Naive thymus-derived CD4-positive, alpha-beta T cell (primary cell): ENCODE measurements around the gene NRG3. TPM values are rescaled to one million over a fixed set of nuclear protein-coding genes. Genes with fewer than 3 reads are reported as not detected.

Experiments used
- ATAC-seq: fragments of 150-1000 bp; cut with Tn5 transposase; 2 replicates; pipeline ENCODE4 v1.10.0; 2021; ENCODE audit warnings: mild to moderate bottlenecking, moderate library complexity
- CTCF ChIA-PET: fragments of 350-600 bp; sonication (Branson Sonifier 250); formaldehyde crosslinking; loops from one replicate; lab custom pipeline; 2021; ENCODE audit warnings: antibody characterized with exemption; lab: Charles Lee
- POLR2A ChIA-PET: fragments of 350-600 bp; sonication (Branson Sonifier 250); formaldehyde crosslinking; loops from one replicate; lab custom pipeline; 2021; ENCODE audit warnings: antibody characterized with exemption, inconsistent platforms; lab: Charles Lee
- DNase-seq, 9 donors: peaks; one replicate each; pipeline versions ENCODE4 v3.0.0 to v3.0.0-alpha.2; 2020 to 2022; ENCODE audit warnings: mixed read lengths in 1 of 9
- H3K27ac ChIP-seq: one replicate; pipeline ENCODE4 v1.7.0; 2013; ENCODE audit warnings: mild to moderate bottlenecking, low read depth, low read length, moderate library complexity
- H3K27me3 ChIP-seq, 2 donors: one replicate each; pipeline ENCODE4 v1.7.0; 2013; ENCODE audit warnings: low read length in 2 of 2, mild to moderate bottlenecking in 2 of 2, moderate library complexity in 2 of 2; ENCODE audit not compliant: control insufficient read depth in 2 of 2, insufficient read depth in 2 of 2
- H3K36me3 ChIP-seq, 3 experiments: 1 replicate in 2 of 3; 2 replicates in 1 of 3; pipeline ENCODE4 v1.7.0; 2013; ENCODE audit warnings: low read length in 3 of 3, mild to moderate bottlenecking in 3 of 3, moderate library complexity in 1 of 3; ENCODE audit not compliant: insufficient read depth in 3 of 3, control insufficient read depth in 2 of 3
- H3K4me1 ChIP-seq, 2 donors: one replicate each; pipeline ENCODE4 v1.7.0; 2013; ENCODE audit warnings: low read length in 2 of 2, mild to moderate bottlenecking in 2 of 2, moderate library complexity in 1 of 2; ENCODE audit not compliant: control insufficient read depth in 2 of 2, insufficient read depth in 2 of 2
- H3K4me3 ChIP-seq: 2 replicates; pipeline ENCODE4 v1.7.0; 2013; ENCODE audit warnings: mild to moderate bottlenecking, low read length
- H3K9me3 ChIP-seq, 3 experiments: 1 replicate in 2 of 3; 2 replicates in 1 of 3; pipeline ENCODE4 v1.7.0; 2013; ENCODE audit warnings: low read length in 3 of 3; ENCODE audit not compliant: control insufficient read depth in 2 of 3
- H3K27ac Mint-ChIP-seq, 9 donors: one replicate each; pipeline ENCODE4 v1.8.0; 2020 to 2022; ENCODE audit warnings: mixed read lengths in 9 of 9, mild to moderate bottlenecking in 8 of 9, moderate library complexity in 5 of 9, inconsistent platforms in 2 of 9
- H3K27me3 Mint-ChIP-seq, 5 donors: one replicate each; pipeline ENCODE4 v1.8.0; 2021 to 2022; ENCODE audit warnings: mixed read lengths in 5 of 5, mild to moderate bottlenecking in 1 of 5
- H3K36me3 Mint-ChIP-seq, 5 donors: one replicate each; pipeline ENCODE4 v1.8.0; 2020 to 2022; ENCODE audit warnings: mixed read lengths in 5 of 5, mild to moderate bottlenecking in 3 of 5, inconsistent platforms in 1 of 5
- H3K4me1 Mint-ChIP-seq, 7 donors: one replicate each; pipeline ENCODE4 v1.8.0; 2020 to 2022; ENCODE audit warnings: mixed read lengths in 7 of 7, mild to moderate bottlenecking in 3 of 7, inconsistent platforms in 1 of 7
- H3K4me3 Mint-ChIP-seq, 10 donors: one replicate each; pipeline ENCODE4 v1.8.0; 2020 to 2022; ENCODE audit warnings: mild to moderate bottlenecking in 10 of 10, mixed read lengths in 10 of 10, moderate library complexity in 6 of 10, inconsistent platforms in 2 of 10
- H3K9me3 Mint-ChIP-seq, 11 donors: one replicate each; pipeline ENCODE4 v1.8.0; 2020 to 2022; ENCODE audit warnings: mixed read lengths in 11 of 11, mild to moderate bottlenecking in 4 of 11, inconsistent platforms in 1 of 11, moderate library complexity in 1 of 11
- intact Hi-C, 2 donors: fragments of 100-400 bp; cut with micrococcal nuclease; formaldehyde crosslinking; loops; one replicate each; pipeline ENCODE4 v1.15.1; 2023
- polyA plus RNA-seq, 2 donors: library from polyadenylated mRNA; unstranded; fragments of 300-500 nt; fragmentation: Illumina TruSeq; gene quantifications; one replicate each; pipeline ENCODE4 v1.2.3, GENCODE V29; 2021
- total RNA-seq, 6 experiments: library from RNA in 5 of 6; stranded (reverse) in 5 of 6; gene quantifications; 1 replicate in 5 of 6; 2 replicates in 1 of 6; pipeline ENCODE4 v1.2.3 and lab custom pipeline; 2021 to 2026

The NRG3 gene
- total RNA-seq (not detected), polyA plus RNA-seq (not detected), total RNA-seq (lab: John Stamatoyannopoulos, UW) (not detected)

- H3K27me3 ChIP-seq, result peaks cover 0 to 7% of the 10 kb centered on the region in 2 donors
- peaks cover 8 to 25% (median 17%) of the 10 kb centered on the region in 7 donors for H3K4me1 Mint-ChIP-seq
- H3K27ac ChIP-seq, result no peak within 1 kb of the TSS
- DNase-seq, result no peak
- no peaks in the 10 kb centered on the region for H3K4me1 ChIP-seq
- no peak within 1 kb of the TSS for H3K4me3 ChIP-seq
- ChIA-PET CTCF (no interaction called here), POLR2A (no interaction called here)
- no peaks in the 10 kb centered on the region for H3K9me3 ChIP-seq
- no peaks in the 10 kb centered on the region for H3K36me3 ChIP-seq
- peak within 1 kb of the TSS; percentile 63 to 96 (median 78) for H3K4me3 Mint-ChIP-seq
- intact Hi-C loops, result no loop called here
- peaks cover 0 to 8% (median 0%) of the 10 kb centered on the region in 11 donors for H3K9me3 Mint-ChIP-seq
- peak within 1 kb of the TSS in 2 of 9 donors; percentile 18 to 42 for H3K27ac Mint-ChIP-seq
- peaks cover 50 to 73% (median 60%) of the 10 kb centered on the region in 5 donors for H3K27me3 Mint-ChIP-seq
- peaks cover 0 to 4% (median 0%) of the 10 kb centered on the region in 5 donors for H3K36me3 Mint-ChIP-seq
- no peak for ATAC-seq
Measured at GRCh38 chr10:81874875-81875466, at the start of gene NRG3. TSS of gene NRG3 (plus strand) at chr10:81875194.

GRCh38 chr10:81828251-81828650 is 46.7 kb upstream of the NRG3 start:
- ChIA-PET POLR2A (no interaction called here), CTCF (no interaction called here)
- intact Hi-C loops, result no loop called here
- Histone ChIP-seq H3K27me3 (no peaks in the 10 kb centered on the region), H3K36me3 (no peaks in the 10 kb centered on the region), H3K27ac (no peak overlapping the region), H3K9me3 (no peaks in the 10 kb centered on the region), H3K4me3 (no peak overlapping the region), H3K4me1 (no peaks in the 10 kb centered on the region)
- no peak for ATAC-seq
- H3K36me3 Mint-ChIP-seq, result no peaks in the 10 kb centered on the region
- no peak overlapping the region for H3K4me3 Mint-ChIP-seq
- H3K27me3 Mint-ChIP-seq, result no peaks in the 10 kb centered on the region
- peaks cover 0 to 4% (median 0%) of the 10 kb centered on the region in 7 donors for H3K4me1 Mint-ChIP-seq
- peaks cover 0 to 4% (median 0%) of the 10 kb centered on the region in 11 donors for H3K9me3 Mint-ChIP-seq
- H3K27ac Mint-ChIP-seq, result no peak overlapping the region
- DNase-seq, result no peak

GRCh38 chr10:81831060-81831459 is 43.9 kb upstream of the NRG3 start:
- H3K27ac Mint-ChIP-seq, result no peak overlapping the region
- H3K9me3 Mint-ChIP-seq, result peaks cover 0 to 4% (median 0%) of the 10 kb centered on the region in 11 donors
- H3K4me3 ChIP-seq, result no peak overlapping the region
- peaks cover 0 to 4% (median 0%) of the 10 kb centered on the region in 7 donors for H3K4me1 Mint-ChIP-seq
- no peaks in the 10 kb centered on the region for H3K27me3 ChIP-seq
- no peaks in the 10 kb centered on the region for H3K36me3 Mint-ChIP-seq
- no peak overlapping the region for H3K27ac ChIP-seq
- no peaks in the 10 kb centered on the region for H3K9me3 ChIP-seq
- intact Hi-C loops, result no loop called here
- POLR2A ChIA-PET, result no interaction called here
- CTCF ChIA-PET, result no interaction called here
- no peak for ATAC-seq
- no peak overlapping the region for H3K4me3 Mint-ChIP-seq
- H3K27me3 Mint-ChIP-seq, result peaks cover 0 to 4% (median 0%) of the 10 kb centered on the region in 5 donors
- H3K4me1 ChIP-seq, result no peaks in the 10 kb centered on the region
- no peaks in the 10 kb centered on the region for H3K36me3 ChIP-seq
- no peak for DNase-seq

GRCh38 chr10:81838950-81839349 is 36.0 kb upstream of the NRG3 start:
- ChIA-PET POLR2A (no interaction called here), CTCF (no interaction called here)
- Histone ChIP-seq H3K4me3 (no peak overlapping the region), H3K36me3 (no peaks in the 10 kb centered on the region), H3K27me3 (no peaks in the 10 kb centered on the region), H3K27ac (no peak overlapping the region), H3K4me1 (no peaks in the 10 kb centered on the region), H3K9me3 (no peaks in the 10 kb centered on the region)
- Mint-ChIP-seq H3K4me1 (no peaks in the 10 kb centered on the region), H3K36me3 (no peaks in the 10 kb centered on the region), H3K4me3 (no peak overlapping the region), H3K27ac (no peak overlapping the region), H3K27me3 (peaks cover 0 to 27% (median 5%) of the 10 kb centered on the region in 5 donors), H3K9me3 (no peaks in the 10 kb centered on the region)
- ATAC-seq, result no peak
- peak in 1 of 9 donors; percentile 2 for DNase-seq
- intact Hi-C loops, result loop anchor here in 1 of 2 donors (2.0 to 5.0 kb wide), 2 partner anchors 1176 to 1457 kb away; no protein-coding TSS in a partner anchor

GRCh38 chr10:81843042-81843441 is 32.0 kb upstream of the NRG3 start:
- CTCF ChIA-PET, result no interaction called here

GRCh38 chr10:81847675-81848074 is 27.3 kb upstream of the NRG3 start:
- no peaks in the 10 kb centered on the region for H3K4me1 ChIP-seq
- peaks cover 0 to 5% (median 4%) of the 10 kb centered on the region in 5 donors for H3K27me3 Mint-ChIP-seq
- no peaks in the 10 kb centered on the region for H3K9me3 Mint-ChIP-seq
- no peak overlapping the region for H3K27ac Mint-ChIP-seq
- no peaks in the 10 kb centered on the region for H3K36me3 Mint-ChIP-seq
- ATAC-seq (no peak), DNase-seq (no peak)
- H3K27me3 ChIP-seq, result no peaks in the 10 kb centered on the region
- no peak overlapping the region for H3K27ac ChIP-seq
- no peak overlapping the region for H3K4me3 Mint-ChIP-seq
- CTCF ChIA-PET, result no interaction called here
- no peaks in the 10 kb centered on the region for H3K9me3 ChIP-seq
- intact Hi-C loops, result no loop called here
- no peaks in the 10 kb centered on the region for H3K4me1 Mint-ChIP-seq
- POLR2A ChIA-PET, result no interaction called here
- no peaks in the 10 kb centered on the region for H3K36me3 ChIP-seq
- no peak overlapping the region for H3K4me3 ChIP-seq

More at GRCh38 chr10:81843042-81843441, 32.0 kb upstream of the NRG3 start:
- Mint-ChIP-seq H3K36me3 (no peaks in the 10 kb centered on the region), H3K27me3 (peaks cover 0 to 26% (median 9%) of the 10 kb centered on the region in 5 donors), H3K9me3 (no peaks in the 10 kb centered on the region), H3K27ac (no peak overlapping the region), H3K4me1 (no peaks in the 10 kb centered on the region), H3K4me3 (no peak overlapping the region)
- POLR2A ChIA-PET, result no interaction called here
- Histone ChIP-seq H3K9me3 (no peaks in the 10 kb centered on the region), H3K4me3 (no peak overlapping the region), H3K27me3 (no peaks in the 10 kb centered on the region), H3K4me1 (no peaks in the 10 kb centered on the region), H3K27ac (no peak overlapping the region), H3K36me3 (no peaks in the 10 kb centered on the region)
- DNase-seq (no peak), ATAC-seq (no peak)
- intact Hi-C loops, result no loop called here

- H3K27me3 Mint-ChIP-seq, result peaks cover 0 to 9% (median 5%) of the 10 kb centered on the region in 5 donors
- no peaks in the 10 kb centered on the region for H3K36me3 Mint-ChIP-seq
- DNase-seq, result no peak
- CTCF ChIA-PET, result no interaction called here
- no peak overlapping the region for H3K4me3 Mint-ChIP-seq
- Histone ChIP-seq H3K4me3 (no peak overlapping the region), H3K4me1 (no peaks in the 10 kb centered on the region), H3K36me3 (no peaks in the 10 kb centered on the region), H3K27me3 (no peaks in the 10 kb centered on the region), H3K27ac (no peak overlapping the region), H3K9me3 (no peaks in the 10 kb centered on the region)
- H3K4me1 Mint-ChIP-seq, result no peaks in the 10 kb centered on the region
- no peak for ATAC-seq
- POLR2A ChIA-PET, result no interaction called here
- H3K27ac Mint-ChIP-seq, result no peak overlapping the region
- intact Hi-C loops, result no loop called here
- H3K9me3 Mint-ChIP-seq, result peaks cover 0 to under 1% (median 0%) of the 10 kb centered on the region in 11 donors
Measured at GRCh38 chr10:81848514-81848913, 26.5 kb upstream of the NRG3 start.
